Head of caudate nucleus (tissue), 42 donors: ENCODE measurements around the gene PPP1R9B.
A peak's percentile ranks its signal among the peaks of the same experiment; 100 is the strongest.

Experiments used
- DNase-seq, 42 donors: peaks; one replicate each; pipeline versions ENCODE4 v3.0.0 to v3.0.0-alpha.2; 2020 to 2021; ENCODE audit warnings: mixed read lengths in 7 of 42
- intact Hi-C: fragments of 100-400 bp; cut with DNase I; formaldehyde crosslinking; loops from one replicate; pipeline ENCODE4 v1.15.0; 2022

PPP1R9B gene, protein sequence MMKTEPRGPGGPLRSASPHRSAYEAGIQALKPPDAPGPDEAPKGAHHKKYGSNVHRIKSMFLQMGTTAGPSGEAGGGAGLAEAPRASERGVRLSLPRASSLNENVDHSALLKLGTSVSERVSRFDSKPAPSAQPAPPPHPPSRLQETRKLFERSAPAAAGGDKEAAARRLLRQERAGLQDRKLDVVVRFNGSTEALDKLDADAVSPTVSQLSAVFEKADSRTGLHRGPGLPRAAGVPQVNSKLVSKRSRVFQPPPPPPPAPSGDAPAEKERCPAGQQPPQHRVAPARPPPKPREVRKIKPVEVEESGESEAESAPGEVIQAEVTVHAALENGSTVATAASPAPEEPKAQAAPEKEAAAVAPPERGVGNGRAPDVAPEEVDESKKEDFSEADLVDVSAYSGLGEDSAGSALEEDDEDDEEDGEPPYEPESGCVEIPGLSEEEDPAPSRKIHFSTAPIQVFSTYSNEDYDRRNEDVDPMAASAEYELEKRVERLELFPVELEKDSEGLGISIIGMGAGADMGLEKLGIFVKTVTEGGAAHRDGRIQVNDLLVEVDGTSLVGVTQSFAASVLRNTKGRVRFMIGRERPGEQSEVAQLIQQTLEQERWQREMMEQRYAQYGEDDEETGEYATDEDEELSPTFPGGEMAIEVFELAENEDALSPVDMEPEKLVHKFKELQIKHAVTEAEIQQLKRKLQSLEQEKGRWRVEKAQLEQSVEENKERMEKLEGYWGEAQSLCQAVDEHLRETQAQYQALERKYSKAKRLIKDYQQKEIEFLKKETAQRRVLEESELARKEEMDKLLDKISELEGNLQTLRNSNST

DNA sequence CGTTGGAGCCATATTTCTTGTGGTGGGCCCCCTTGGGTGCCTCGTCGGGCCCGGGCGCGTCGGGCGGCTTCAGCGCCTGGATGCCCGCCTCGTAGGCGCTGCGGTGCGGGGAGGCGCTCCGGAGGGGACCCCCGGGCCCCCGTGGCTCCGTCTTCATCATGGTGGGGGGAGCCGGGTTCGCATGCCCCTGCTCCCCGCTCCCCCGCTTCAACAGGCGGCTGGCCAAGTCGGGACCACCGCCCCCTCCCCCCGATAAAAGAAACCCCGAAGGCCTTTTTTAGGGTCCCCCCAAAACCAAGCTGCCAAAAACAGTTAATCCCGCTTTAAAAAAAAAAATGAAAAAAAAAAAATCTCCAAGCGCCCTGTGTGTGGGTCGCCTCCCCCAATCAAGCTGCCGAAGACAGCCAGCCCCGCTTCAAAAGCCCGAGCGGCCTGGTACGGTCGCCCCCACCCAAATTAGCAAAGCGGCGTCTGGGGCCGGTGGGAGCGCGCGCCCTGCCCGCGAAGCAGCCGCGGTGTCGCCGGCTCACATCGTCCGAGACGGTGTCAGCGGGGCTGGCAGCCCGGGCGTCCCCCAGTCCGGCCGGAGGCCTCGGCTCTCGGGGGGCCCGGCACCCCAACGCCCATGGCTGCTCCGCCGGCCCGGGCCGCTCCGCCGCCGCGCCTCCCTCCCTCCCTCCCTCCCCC lies at the start of gene PPP1R9B:
Gene PPP1R9B, minus strand, starts transcription at position 324 of the 687 bp plus-strand sequence. Its CDS starts 164 bp downstream, at position 160.
- DNase-seq, result peak in 6 of 42 donors; percentile 25 to 61 (median 41)
- intact Hi-C loops, result loop anchor here (2.0 kb wide), 1 partner anchor 56 kb away; the partner anchor contains the start of gene PDK2

DNA sequence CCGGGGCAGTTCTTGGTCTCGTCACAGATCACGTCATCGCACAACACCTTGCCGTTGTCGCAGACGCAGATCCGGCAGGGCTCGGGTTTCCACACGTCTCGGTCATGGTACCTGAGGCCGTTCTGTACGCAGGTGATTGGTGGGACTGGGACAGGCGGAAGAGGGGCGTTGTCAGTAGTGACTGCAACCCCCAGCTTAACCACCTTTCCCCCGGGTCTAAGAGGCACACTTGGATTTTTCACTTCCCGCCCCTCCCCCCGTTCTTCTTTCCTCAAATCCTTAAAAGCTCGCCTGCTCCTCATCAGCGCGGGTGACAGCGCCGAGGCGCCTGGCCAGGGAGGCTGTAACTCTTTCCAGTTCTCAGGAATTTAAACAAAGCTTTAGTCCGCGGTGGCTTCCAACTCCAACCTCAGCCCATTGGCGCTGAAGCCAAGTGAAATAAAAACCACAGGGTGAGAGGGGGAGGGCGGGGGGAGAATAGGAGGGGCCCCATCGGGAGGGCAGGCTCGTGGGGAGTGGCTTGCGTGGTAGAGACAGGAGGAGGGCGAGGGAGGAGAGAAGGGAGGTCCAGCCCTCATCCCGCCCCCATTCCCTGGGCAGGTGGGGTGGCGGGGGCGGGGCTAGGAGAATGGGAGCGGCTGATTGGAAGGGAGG lies 49.5 kb upstream of the PPP1R9B start:
- peak in 36 of 42 donors; percentile 7 to 76 (median 50) for DNase-seq
- intact Hi-C loops, result loop anchor here (2.0 kb wide), 1 partner anchor 97 kb away; no protein-coding TSS in a partner anchor

DNA sequence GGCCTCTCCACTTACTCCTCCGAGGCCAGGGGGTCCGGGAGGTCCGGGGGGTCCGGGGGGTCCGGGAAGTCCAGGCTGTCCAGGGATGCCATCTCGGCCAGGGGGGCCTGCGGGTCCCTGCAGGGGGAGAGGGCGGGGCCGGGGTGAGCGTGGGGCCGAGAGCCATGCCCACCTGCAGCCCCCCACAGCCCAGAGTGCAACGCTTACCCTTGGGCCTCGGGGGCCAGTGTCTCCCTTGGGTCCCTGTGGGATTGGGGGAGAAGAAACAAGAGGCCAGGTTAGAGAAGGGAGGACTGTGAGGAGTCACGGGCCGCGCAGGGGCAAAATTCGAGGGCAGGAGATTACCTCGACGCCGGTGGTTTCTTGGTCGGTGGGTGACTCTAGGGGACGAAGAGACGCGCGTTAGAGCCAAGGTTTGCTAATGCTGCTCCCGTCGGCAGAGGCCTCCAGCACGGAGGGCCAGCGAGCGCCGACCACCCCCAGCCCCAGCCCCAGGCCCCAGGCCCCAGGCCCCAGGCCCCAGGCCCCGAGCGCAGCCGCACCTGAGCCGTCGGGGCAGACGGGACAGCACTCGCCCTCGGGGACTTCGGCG lies 48.8 kb upstream of the PPP1R9B start:
- DNase-seq, result no peak
- intact Hi-C loops, result no loop called here

DNA sequence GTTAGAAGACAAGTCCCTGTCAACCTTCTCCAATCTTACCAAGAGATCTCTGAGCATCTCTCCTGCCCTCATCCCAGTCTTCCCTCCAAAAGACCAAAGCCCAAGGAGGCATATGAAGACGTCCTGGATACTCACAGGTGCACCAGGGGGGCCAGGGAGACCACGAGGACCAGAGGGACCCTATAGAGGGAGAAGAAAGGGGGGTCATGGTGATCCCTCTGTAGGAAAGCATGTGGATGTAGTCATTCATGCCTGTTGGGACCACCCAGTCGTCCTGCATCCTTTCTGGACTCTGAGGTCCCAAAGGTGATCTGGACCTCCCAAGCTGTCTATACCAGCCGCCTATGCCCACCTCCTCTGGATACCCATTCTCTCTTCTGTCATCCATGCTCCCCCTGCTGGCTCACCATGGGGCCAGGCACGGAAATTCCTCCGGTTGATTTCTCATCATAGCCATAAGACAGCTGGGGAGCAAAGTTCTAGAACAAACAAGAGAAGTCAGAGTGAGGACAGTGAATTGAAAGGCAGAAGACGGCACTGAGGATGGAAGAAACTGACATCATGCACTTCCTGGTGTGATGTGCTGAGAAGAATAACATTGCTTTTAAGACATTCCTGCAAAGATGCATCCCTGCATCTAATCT lies 47.7 kb upstream of the PPP1R9B start:
- intact Hi-C loops, result no loop called here
- peak; percentile 60 to 87 (median 73) for DNase-seq

DNA sequence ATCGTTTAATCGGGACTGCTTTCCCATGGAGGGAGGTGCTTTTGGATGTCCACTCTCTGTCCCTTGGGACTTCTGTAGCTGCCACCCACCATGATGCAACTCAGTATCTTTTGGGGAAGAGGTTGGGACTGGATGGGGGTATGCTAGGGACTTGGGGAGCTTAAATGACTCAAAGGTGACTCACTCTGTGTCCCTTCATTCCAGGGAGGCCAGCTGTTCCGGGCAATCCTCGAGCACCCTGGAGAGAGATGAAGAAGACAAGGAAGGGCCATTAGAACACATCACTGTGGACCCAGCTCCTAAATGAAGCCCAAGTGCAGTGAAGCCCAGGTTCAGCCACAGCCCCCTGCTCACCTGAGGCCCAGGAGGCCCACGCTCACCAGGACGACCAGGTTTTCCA lies 46.3 kb upstream of the PPP1R9B start:
- intact Hi-C loops, result no loop called here
- DNase-seq, result no peak

DNA sequence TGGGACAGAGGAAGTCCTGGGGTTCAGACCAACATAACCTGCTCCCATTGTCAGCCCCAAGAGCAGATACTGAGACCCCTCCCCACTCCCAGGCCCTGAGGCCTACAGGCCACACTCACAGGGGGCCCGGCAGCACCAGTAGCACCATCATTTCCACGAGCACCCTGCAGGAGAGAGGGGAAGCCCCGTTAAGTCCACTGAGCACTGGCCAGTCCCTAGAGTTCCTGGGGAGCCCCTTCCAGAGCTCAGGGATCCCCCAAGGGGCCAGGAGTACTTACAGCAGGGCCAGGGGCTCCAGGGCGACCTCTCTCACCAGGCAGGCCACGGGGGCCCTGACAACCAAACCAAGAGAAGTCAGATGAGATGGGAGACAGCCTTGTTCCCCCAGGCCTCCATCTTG lies 45.6 kb upstream of the PPP1R9B start:
- intact Hi-C loops, result no loop called here
- no peak for DNase-seq

DNA sequence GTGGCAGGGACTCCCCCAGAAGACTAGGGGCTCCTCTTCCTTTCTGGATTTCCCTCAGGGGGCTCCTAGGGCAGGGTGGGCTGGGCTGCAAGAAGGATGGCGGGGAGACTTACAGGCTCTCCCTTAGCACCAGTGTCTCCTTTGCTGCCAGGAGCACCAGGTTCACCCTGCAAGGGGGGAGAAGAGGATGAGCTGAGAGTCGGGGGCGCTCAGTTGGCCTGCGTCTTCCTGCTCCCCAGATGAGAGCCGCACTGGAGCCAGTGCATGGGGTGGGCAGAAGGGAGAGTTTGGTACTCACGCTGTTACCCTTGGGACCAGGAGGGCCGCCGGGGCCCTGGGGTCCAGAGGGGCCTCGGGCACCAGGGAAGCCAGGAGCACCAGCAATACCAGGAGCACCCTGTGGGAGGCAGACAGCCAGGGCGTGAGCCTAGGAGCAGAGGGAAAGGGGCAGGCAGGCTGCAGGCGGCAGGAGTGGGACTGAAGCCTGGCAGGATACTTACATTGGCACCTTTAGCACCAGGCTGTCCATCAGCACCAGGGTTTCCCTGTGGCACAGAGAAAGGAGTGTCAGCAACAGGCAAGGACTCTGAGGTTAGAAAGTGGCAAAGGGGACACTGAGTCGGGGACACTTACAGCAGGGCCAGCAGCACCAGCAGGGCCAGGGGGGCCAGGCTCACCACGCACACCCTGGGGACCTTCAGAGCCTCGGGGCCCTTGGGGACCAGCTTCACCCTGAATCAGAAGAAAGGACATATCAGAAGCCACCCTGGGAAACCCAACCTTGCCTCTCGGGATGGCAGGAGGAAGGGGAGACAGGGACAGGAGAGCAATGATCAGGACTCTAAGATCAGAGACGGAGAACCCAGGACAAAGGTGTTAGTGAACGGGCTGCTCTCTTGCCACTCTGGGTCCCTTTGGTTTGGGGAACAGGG lies 44.7 kb upstream of the PPP1R9B start:
- intact Hi-C loops, result no loop called here
- no peak for DNase-seq

DNA sequence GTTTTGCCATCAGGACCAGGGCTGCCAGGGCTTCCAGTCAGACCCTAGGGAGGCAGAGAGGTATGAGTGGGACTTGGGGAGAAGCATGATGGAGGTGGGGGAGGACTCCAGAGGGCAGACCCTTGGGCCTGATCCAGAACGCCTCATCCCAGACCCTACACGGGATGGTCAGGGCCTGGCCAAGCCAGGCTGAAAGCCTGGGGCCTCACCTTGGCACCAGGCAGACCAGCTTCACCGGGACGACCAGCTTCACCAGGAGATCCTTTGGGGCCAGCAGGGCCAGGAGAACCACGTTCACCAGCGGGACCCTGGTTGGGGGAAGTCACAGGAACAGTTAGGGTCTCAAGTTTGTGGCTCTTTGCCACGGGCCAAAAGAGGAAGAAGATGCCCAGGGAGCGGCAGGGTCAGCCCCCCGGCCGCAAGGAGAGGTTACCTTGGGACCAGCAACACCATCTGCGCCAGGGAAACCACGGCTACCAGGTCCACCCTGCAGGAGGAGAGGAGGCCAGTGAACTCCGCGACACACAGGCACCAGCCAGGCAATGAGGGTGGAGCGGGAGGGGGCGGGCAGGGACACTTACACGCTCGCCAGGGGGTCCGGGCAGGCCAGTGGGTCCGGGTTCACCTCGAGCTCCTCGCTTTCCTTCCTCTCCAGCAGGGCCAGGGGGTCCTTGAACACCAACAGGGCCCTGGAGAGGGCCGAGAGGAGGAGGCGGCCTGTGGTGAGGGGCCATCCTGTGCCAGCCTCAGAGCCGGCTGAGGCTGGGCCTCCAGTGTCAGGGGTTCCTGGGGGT lies 43.9 kb upstream of the PPP1R9B start:
- no peak for DNase-seq
- intact Hi-C loops, result no loop called here

DNA sequence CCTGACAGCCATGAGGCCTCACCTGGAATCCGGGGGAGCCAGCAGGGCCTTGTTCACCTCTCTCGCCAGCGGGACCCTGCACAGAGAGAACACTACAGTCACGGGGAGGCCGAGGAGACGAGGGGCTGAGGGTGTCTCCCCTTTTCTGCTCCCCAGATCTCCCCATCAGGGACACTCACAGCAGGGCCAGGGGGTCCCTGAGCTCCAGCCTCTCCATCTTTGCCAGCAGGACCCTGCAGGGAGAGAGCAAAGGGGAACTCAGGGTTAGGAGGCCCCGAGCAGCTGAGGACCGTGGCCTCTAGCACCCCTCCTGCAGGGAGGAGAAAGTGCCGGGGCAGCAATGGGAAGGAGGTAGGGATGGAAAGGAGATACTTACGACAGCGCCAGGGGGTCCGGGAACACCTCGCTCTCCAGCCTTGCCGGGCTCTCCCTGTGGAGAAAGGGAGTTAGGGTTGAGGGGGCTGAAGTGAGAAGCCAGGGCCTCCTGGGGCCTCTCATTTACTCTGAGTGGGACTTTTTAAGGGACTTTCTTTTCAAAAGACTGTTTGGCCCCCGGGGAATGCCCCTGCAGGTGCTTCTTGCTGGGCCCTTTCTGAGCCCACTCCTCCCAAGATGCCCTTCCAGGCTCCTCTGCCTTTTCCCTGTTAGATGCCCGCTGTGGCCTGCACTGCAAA lies 42.3 kb upstream of the PPP1R9B start:
- DNase-seq, result no peak
- intact Hi-C loops, result no loop called here

DNA sequence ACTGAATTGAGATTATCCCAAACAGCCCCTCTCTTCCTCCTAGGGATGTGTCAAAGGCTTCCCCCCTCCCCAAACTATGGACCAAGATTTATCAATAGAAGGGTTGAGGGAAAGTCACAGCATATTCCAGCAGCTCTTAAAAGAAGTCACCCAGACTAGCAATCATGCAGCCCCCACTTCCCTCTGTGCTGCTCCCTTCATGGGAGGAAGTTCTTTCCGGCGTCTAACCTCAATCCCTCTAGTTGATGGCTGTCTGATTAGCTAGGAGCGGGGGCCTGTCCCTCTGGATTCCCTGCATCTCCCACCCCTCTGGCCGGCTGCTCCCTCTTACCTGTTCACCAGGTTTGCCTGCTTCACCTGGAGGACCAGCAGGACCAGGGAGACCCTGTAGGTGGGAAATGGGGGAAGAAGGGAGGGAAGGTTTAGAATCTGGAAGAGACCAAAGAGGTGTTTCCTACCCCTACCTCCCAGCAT lies 41.7 kb upstream of the PPP1R9B start:
- intact Hi-C loops, result no loop called here
- no peak for DNase-seq

DNA sequence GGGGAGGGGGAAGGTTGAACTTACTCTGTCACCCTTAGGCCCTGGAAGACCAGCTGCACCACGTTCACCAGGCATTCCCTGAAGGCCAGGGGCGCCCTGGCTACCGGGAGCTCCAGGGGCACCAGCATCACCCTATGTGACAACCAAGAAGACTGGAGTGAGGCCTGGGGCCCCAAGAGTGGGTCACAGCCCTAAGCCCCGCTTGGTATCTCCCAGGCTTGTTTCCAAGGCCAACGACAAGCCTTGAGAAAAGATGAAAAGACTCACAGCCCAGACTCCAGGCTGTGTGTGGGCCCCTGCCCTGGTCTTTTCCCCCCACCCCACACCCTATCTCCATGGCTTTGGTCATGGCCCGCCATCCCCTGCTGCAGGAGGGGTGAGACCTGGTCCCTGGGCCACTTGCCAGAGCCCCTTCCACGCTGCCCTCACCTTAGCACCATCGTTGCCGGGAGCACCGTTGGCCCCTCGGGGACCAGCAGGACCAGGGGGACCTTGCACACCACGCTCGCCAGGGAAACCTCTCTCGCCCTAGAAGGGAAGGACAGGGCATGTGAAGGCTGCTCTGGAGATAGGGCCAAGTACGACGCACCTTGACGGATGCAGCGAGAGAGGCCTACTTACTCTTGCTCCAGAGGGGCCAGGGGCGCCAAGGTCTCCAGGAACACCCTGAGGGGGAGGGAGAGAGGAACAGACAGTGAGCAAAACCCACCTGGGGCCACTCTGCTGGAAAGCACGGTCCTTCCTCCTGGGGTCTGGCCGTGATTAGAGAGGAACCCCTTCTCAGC lies 41.1 kb upstream of the PPP1R9B start:
- intact Hi-C loops, result no loop called here
- no peak for DNase-seq

DNA sequence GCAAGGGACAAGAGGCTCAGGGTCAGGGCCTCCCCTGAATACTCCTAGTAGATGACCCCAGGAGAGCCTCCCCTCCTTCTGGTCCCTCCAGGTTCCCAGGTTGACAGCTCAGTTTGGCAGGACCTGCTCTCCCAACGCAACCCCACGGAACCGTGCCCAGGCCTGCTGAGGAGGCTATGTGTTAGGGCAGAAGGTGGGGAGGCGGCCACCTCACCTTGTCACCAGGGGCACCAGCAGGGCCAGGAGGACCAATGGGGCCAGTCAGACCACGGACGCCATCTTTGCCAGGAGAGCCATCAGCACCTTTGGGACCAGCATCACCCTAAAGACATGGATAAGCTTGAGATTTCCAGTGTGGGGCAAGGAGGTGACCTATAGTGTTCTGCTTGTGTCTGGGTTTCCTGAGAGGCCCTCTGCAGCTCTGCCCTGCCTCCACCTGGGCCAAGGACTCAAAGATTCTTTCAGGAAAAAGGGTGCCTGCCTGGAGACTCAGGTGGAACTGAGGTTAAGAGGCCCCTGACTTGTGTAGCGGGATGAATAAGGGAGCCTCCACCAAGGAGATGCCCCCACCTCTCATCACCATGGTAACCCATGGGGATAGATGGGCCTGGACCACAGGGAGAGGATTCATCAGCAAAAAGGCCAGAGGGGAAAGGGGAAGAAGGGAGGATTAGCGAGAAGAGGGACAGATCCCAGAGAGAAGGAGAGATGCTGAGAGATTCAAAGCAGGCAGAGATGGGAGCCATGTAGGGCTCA lies 40.3 kb upstream of the PPP1R9B start:
- intact Hi-C loops, result no loop called here
- DNase-seq, result no peak

DNA sequence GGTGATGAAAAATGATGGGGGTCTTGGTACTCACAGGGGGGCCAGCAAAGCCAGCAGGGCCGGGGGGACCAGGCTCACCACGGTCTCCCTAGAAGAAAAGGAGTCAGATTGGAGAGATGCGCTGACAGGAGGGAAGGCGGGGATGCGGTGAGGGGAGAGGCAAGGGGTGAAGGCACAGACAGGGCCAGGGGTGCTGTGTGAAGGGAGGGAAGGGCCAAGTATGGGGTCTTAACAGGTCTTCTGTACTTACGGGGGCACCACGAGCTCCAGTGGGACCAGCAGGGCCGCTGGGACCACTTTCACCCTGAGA lies 39.8 kb upstream of the PPP1R9B start:
- DNase-seq, result no peak
- intact Hi-C loops, result no loop called here

DNA sequence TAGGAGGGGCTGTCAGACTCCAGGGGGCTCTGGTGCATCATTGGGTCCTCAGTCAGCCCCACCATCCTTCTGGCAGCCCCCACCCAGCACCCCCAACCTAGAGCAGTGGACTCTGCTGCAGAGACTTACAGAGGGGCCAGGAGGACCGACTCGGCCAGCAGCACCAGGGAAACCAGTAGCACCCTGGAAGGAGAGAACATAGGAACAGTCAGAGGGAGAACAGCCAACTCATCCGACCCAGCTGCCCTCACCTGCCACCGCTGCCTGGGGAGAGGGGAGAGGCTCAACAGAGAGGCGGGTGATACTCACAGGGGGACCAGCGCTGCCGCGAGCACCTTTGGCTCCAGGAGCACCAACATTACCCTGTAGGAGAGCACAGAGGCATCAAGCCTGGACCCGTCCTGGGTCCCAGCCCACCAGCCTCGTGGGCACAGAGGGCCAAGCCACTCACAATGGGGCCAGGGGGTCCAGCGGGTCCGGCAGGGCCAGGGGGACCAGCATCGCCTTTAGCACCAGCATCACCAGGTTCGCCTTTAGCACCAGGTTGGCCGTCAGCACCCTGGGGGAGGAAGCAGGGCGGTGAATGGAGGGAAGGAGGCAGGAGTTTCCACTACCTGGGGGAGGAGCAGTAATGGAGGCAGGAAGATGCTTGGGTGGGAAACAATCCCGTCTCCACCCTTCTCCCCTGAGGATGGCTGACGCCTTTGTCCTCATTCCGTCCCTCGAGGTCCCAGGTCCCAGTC lies 39.2 kb upstream of the PPP1R9B start:
- DNase-seq, result no peak
- intact Hi-C loops, result no loop called here
